Lung microvascular endothelial cell (primary cell): Measurements from ENCODE around the gene ADGRF1. TPM values are rescaled to one million over a fixed set of nuclear protein-coding genes. Genes with fewer than 3 reads are reported as not detected.

Source experiments
- DNase-seq, 2 donors: peaks; one replicate each; pipeline versions ENCODE4 v3.0.0 to v3.0.0-alpha.2; 2010; ENCODE audit warnings: low read depth in 2 of 2
- total RNA-seq: library from RNA; depleted of rRNA; stranded (reverse); fragments of >200 nt; gene quantifications from 2 replicates; pipeline ENCODE4 v1.2.1, GENCODE V29; 2014

The ADGRF1 gene
- total RNA-seq, 1 donor from 2014 or later = not detected

GRCh38 chr6:46983007-46983411, 59.1 kb downstream of the ADGRF1 start:
- DNase-seq = peak in 1 of 2 donors; percentile 30

GRCh38 chr6:46979206-46979605, 62.9 kb downstream of the ADGRF1 start:
- no peak for DNase-seq

- no peak for DNase-seq
Observed at GRCh38 chr6:46974786-46975185, 67.3 kb downstream of the ADGRF1 start.

- no peak for DNase-seq
Observed at GRCh38 chr6:46973029-46973428, 69.1 kb downstream of the ADGRF1 start.

- DNase-seq = no peak
Observed at GRCh38 chr6:46972531-46972930, 69.6 kb downstream of the ADGRF1 start.

- DNase-seq = no peak
Observed at GRCh38 chr6:46969206-46969605, 72.9 kb downstream of the ADGRF1 start.

- DNase-seq = no peak
Observed at GRCh38 chr6:46967826-46968349, 74.2 kb downstream of the ADGRF1 start.

- no peak for DNase-seq
Observed at GRCh38 chr6:46964716-46965519, 77.2 kb downstream of the ADGRF1 start.

GRCh38 chr6:46963626-46964025, 78.5 kb downstream of the ADGRF1 start:
- DNase-seq = no peak

GRCh38 chr6:46963039-46963438, 79.1 kb downstream of the ADGRF1 start:
- no peak for DNase-seq

GRCh38 chr6:46961711-46962110, 80.4 kb downstream of the ADGRF1 start:
- no peak for DNase-seq

GRCh38 chr6:46961232-46961631, 80.9 kb downstream of the ADGRF1 start:
- no peak for DNase-seq

- no peak for DNase-seq
Observed at GRCh38 chr6:46959419-46959818, 82.7 kb downstream of the ADGRF1 start.

GRCh38 chr6:46956409-46956808, 85.7 kb downstream of the ADGRF1 start:
- DNase-seq = no peak

GRCh38 chr6:46954837-46955451, 87.2 kb downstream of the ADGRF1 start:
- peak; percentile 48 to 76 for DNase-seq

- no peak for DNase-seq
Observed at GRCh38 chr6:46953921-46954320, 88.2 kb downstream of the ADGRF1 start.

- DNase-seq = no peak
Observed at GRCh38 chr6:46949632-46950280, 92.4 kb downstream of the ADGRF1 start.

- DNase-seq = peak; percentile 93 to 97
Observed at GRCh38 chr6:46948699-46949098, 93.4 kb downstream of the ADGRF1 start.
